LNCaP clone FGC (cell line): ENCODE data around the gene SCCPDH.

ENCODE experiments used
- DNase-seq: peaks from one replicate; pipeline ENCODE4 v3.0.0-alpha.2; 2011; ENCODE audit warnings: low read depth
- H3K4me3 ChIP-seq: 2 replicates; pipeline ENCODE4 v1.5.1; 2011; ENCODE audit warnings: mild to moderate bottlenecking, low read depth, low read length, control low read depth
- CTCF ChIP-seq: IDR thresholded peaks from 2 replicates; pipeline ENCODE4 v1.5.1; 2012; ENCODE audit warnings: mild to moderate bottlenecking; ENCODE audit not compliant: control insufficient read depth, insufficient read depth; ENCODE audit errors: extremely low read depth

Gene SCCPDH

GRCh38 chr1:246779561-246780175 is 55.5 kb downstream of the SCCPDH start:
- no peak for TF ChIP-seq CTCF
- no peak for DNase-seq
- H3K4me3 ChIP-seq: no peak overlapping the region

DNA sequence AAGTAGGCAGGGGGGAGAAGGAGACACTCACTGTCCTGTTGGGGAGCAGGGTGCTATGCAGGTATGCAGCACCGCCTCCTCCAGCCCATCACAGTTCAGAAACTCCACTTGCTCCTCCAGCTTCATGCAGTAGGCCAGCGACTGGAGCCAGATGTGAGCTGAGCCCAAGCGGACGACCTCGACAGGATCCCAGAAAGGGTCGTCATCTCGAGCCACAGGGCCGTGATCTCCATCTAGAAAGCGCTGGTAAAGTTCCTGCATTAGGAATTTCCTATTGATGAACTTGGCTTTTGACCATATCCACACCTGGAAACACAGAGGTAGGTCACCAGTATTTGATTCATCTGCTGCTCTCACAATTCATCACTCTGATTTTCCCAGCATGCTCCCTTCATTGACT is 56.1 kb downstream of the SCCPDH start:
- H3K4me3 ChIP-seq: no peak overlapping the region
- no peak for TF ChIP-seq CTCF
- DNase-seq: no peak

GRCh38 chr1:246781212-246781611 is 57.0 kb downstream of the SCCPDH start:
- DNase-seq: no peak
- no peak for TF ChIP-seq CTCF
- H3K4me3 ChIP-seq: no peak overlapping the region

DNA sequence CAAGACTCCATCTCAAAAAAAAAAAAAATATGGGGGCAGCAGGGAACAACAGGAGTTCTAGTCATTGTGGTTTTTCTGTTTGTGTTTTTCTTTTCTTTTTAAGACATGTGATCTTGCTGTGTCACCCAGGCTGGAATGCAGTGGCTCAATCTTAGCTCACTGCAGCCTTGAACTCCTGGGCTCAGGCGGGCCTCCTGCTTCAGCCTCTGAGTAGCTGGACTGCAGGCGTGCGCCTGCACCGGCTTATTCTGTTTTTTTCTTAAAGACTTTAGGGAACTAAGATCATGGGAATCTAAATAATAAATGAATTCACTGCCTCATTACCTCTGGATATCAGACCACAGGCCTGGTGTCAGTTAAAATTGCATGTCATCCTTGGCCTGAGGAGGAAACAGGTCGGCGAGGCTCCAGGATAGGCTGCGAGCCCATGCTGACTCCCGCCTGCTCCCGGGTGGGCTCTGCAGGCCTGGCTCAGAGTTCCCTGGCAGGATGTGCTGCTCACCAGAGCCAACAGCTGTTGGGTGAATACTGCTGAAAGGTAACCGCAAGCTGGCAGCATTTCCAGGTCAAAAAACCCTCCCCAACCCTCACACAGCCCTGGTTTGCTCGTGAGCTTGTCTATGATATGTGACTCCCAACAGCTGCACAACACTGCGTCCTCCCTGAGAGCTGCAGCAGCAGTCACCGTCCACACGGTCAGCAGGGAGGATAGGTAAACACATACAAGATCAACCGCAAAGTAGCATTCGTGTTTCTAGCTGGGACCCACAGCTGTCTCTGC is 58.1 kb downstream of the SCCPDH start:
- H3K4me3 ChIP-seq: no peak overlapping the region
- TF ChIP-seq CTCF: no peak
- no peak for DNase-seq

DNA sequence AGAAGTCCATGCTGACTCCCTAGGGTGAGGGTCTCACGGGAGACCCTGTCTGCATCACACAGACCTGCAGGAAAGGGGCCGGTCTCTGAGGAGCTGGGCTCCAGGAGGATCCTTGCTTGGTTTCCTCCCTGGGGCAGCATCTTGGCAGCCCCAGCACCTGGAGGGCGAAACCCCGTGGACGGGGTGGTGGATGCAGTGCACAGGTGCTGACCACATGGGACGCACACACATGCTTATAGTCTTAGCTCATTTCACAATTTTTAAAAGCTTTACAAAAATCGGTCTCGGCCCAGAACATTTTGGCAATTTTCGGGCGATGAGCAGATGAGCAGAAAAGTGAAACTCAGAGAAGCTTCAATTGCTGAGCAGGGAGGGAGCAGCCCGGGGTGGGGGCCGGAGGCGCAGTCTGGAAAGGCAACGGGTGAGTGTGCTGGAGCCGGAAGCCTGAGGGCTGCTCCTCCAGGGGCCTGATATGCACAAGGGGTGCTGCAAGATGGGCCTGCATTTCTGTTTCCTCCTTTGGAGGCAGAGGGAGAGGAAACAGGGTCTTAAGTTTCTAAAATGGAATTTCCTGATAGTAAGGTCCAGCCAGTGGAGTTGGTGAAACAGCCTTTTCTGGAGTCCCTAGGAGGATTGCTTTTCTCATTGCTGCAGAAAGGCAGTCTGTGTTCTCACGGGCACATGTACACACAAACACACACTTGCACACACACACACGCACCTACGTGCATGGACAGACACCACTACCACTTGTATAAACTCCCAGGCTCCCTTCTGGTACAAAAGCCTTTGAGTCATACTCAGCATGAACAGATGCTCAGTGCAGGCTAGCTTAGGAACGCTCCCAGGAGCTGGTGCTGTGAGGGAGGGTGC is 60.6 kb downstream of the SCCPDH start:
- no peak for DNase-seq
- no peak for TF ChIP-seq CTCF
- H3K4me3 ChIP-seq: no peak overlapping the region

- H3K4me3 ChIP-seq: no peak overlapping the region
- no peak for TF ChIP-seq CTCF
- DNase-seq: no peak
Observed at GRCh38 chr1:246785494-246786111, 61.4 kb downstream of the SCCPDH start.
